ENCODE results near the gene CCT8. TPM values are rescaled to one million over a fixed set of nuclear protein-coding genes. Genes with fewer than 3 reads are reported as not detected.

CCT8 gene
- total and polyA plus RNA-seq, 9 of the 15 experiments (the other 6 are each of a cell fraction or from before 2014, with no cell fraction given) = 451 to 1,153 (median 677) TPM

DNA sequence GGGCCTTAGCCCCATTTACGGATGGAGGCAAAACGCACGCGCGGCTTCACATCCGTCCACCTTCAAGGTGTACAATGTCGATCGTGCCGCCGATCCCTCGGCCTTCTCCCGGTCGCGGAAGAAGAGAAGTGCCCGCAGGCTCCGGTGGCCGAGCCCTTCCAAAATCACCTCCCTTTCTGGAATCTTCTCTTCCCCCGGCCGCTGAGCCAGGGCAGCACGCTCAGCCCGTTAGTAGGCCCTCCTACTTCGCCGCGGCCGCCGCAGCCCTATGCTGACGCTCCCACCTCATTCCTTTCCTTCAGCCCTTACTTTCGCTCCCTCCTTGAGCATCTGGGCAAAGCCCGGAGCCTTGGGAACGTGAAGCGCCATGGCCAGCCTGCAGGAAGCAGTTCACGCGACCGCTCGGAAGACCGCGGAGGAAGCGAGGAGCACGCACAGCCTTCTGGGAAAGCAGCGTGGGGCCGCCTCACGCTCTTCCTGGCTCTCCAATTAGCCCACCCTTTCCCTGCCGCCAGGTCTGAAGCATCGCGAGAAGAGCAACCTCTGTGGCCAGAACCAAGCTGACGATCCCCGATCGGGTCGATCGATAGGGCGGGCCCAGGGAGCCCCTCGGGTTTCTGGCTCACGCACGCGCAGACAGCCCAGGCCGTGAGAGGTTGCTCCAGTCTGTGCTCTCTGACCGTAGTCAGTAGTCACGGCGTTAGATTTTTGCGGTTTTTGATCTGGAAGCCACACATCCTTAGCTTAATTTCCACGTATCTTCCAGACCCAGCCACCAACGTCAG, at the start of gene CCT8 (continued):
- TF ChIP-seq HNRNPH1 (optimal IDR thresholded peaks at IDR 0.05; ENCODE audit: low read depth, low read length) (no peak), ZNF778 (CRISPR knock-in tag; IDR thresholded peaks at IDR 0.05) (no peak), RCOR1 (IDR thresholded peaks at IDR 0.05; ENCODE audit: borderline replicate concordance in 1 of 2, low read depth in 2 of 2, low read length in 2 of 2) (peak in 1 of 2 experiments; percentile 60; a peak in 2 of 4 replicates), DACH1 (IDR thresholded peaks at IDR 0.05; ENCODE audit: partially characterized antibody) (no peak), RBBP5 (IDR thresholded peaks at IDR 0.05; ENCODE audit: borderline replicate concordance, insufficient read depth, low read length, poor library complexity, severe bottlenecking) (peak; percentile 99), FOXK2 (conservative IDR thresholded peaks at IDR 0.05 in 1 of 2, IDR thresholded peaks at IDR 0.05 in 1 of 2; ENCODE audit: low read depth in 2 of 2) (peak; percentile 48 to 74; a peak in 3 of 4 replicates), FOXK1 (CRISPR knock-in tag; IDR thresholded peaks at IDR 0.05; ENCODE audit: borderline replicate concordance) (peak; percentile 42; the same call in 1 of the 2 replicates), MYNN (IDR thresholded peaks at IDR 0.05) (no peak), MYNN (CRISPR knock-in tag; IDR thresholded peaks at IDR 0.05) (no peak), ASH1L (IDR thresholded peaks at IDR 0.05; ENCODE audit: borderline replicate concordance, low read depth, partially characterized antibody) (no peak)
- TF ChIP-seq, protein P1, sequence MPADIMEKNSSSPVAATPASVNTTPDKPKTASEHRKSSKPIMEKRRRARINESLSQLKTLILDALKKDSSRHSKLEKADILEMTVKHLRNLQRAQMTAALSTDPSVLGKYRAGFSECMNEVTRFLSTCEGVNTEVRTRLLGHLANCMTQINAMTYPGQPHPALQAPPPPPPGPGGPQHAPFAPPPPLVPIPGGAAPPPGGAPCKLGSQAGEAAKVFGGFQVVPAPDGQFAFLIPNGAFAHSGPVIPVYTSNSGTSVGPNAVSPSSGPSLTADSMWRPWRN (IDR thresholded peaks at IDR 0.05; ENCODE audit: low read depth) = 0 out of 2 replicates have a peak, but pooled peaks have one; percentile 13
- TF ChIP-seq, protein P2, sequence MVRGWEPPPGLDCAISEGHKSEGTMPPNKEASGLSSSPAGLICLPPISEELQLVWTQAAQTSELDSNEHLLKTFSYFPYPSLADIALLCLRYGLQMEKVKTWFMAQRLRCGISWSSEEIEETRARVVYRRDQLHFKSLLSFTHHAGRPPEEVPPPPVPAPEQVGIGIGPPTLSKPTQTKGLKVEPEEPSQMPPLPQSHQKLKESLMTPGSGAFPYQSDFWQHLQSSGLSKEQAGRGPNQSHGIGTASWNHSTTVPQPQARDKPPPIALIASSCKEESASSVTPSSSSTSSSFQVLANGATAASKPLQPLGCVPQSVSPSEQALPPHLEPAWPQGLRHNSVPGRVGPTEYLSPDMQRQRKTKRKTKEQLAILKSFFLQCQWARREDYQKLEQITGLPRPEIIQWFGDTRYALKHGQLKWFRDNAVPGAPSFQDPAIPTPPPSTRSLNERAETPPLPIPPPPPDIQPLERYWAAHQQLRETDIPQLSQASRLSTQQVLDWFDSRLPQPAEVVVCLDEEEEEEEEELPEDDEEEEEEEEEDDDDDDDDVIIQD (CRISPR knock-in tag; IDR thresholded peaks at IDR 0.05) = no peak
- TF ChIP-seq, protein P3, sequence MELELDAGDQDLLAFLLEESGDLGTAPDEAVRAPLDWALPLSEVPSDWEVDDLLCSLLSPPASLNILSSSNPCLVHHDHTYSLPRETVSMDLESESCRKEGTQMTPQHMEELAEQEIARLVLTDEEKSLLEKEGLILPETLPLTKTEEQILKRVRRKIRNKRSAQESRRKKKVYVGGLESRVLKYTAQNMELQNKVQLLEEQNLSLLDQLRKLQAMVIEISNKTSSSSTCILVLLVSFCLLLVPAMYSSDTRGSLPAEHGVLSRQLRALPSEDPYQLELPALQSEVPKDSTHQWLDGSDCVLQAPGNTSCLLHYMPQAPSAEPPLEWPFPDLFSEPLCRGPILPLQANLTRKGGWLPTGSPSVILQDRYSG (tag; conservative IDR thresholded peaks at IDR 0.05; ENCODE audit: low read depth) = no peak
- TF ChIP-seq, protein P4, sequence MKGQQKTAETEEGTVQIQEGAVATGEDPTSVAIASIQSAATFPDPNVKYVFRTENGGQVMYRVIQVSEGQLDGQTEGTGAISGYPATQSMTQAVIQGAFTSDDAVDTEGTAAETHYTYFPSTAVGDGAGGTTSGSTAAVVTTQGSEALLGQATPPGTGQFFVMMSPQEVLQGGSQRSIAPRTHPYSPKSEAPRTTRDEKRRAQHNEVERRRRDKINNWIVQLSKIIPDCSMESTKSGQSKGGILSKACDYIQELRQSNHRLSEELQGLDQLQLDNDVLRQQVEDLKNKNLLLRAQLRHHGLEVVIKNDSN (CRISPR knock-in tag; IDR thresholded peaks at IDR 0.05) = no peak
- TF ChIP-seq, protein P5, sequence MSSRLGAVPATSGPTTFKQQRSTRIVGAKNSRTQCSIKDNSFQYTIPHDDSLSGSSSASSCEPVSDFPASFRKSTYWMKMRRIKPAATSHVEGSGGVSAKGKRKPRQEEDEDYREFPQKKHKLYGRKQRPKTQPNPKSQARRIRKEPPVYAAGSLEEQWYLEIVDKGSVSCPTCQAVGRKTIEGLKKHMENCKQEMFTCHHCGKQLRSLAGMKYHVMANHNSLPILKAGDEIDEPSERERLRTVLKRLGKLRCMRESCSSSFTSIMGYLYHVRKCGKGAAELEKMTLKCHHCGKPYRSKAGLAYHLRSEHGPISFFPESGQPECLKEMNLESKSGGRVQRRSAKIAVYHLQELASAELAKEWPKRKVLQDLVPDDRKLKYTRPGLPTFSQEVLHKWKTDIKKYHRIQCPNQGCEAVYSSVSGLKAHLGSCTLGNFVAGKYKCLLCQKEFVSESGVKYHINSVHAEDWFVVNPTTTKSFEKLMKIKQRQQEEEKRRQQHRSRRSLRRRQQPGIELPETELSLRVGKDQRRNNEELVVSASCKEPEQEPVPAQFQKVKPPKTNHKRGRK (tag; IDR thresholded peaks at IDR 0.05) = no peak
- TF ChIP-seq, protein P6, sequence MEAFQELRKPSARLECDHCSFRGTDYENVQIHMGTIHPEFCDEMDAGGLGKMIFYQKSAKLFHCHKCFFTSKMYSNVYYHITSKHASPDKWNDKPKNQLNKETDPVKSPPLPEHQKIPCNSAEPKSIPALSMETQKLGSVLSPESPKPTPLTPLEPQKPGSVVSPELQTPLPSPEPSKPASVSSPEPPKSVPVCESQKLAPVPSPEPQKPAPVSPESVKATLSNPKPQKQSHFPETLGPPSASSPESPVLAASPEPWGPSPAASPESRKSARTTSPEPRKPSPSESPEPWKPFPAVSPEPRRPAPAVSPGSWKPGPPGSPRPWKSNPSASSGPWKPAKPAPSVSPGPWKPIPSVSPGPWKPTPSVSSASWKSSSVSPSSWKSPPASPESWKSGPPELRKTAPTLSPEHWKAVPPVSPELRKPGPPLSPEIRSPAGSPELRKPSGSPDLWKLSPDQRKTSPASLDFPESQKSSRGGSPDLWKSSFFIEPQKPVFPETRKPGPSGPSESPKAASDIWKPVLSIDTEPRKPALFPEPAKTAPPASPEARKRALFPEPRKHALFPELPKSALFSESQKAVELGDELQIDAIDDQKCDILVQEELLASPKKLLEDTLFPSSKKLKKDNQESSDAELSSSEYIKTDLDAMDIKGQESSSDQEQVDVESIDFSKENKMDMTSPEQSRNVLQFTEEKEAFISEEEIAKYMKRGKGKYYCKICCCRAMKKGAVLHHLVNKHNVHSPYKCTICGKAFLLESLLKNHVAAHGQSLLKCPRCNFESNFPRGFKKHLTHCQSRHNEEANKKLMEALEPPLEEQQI (IDR thresholded peaks at IDR 0.05) = no peak

All from K562 (cell line).